ENCODE results near the gene SEMA5B. TPM values are rescaled to one million over a fixed set of nuclear protein-coding genes. Genes with fewer than 3 reads are reported as not detected.

Gene SEMA5B
- total and polyA plus RNA-seq, 4 donors = 0.20 to 1.1 (median 0.23) TPM

DNA sequence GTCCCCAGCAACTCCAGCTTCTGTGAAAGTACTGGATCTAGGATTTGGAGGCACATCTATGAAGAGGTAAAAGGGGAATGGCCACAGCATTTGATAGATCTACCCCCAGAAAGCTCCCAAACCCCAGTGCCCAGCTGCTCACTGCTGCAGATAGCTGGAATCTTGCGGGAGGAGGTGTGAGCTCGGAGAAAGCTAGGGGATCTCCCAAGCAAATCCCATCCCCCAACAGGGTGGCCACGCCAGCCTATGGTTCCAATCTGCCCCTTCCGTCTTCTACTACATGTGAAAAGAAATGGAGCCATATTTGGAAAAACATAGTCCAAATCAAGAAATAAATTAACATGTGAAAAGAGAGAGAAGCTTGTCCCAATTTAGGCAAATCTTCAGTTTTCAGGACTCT lies 42.0 kb downstream of the SEMA5B start:
- Histone ChIP-seq H3K27me3 (ENCODE audit: control insufficient read depth in 4 of 4, insufficient read depth in 4 of 4, low read length in 3 of 4) (no peaks in the 10 kb centered on the region), H3K9ac (ENCODE audit: low read depth in 1 of 2, low read length in 2 of 2) (no peak overlapping the region), H3K4me3 (ENCODE audit: low read depth in 1 of 3, low read length in 3 of 3) (no peak overlapping the region), H3K27ac (ENCODE audit: low read depth in 1 of 2, low read length in 2 of 2) (no peak overlapping the region), H3K36me3 (ENCODE audit: control insufficient read depth in 4 of 4, insufficient read depth in 3 of 4, low read depth in 1 of 4, low read length in 3 of 4) (no peaks in the 10 kb centered on the region), H3K9me3 (ENCODE audit: control insufficient read depth in 4 of 4, low read length in 3 of 4) (no peaks in the 10 kb centered on the region), H3K4me1 (ENCODE audit: control insufficient read depth in 4 of 4, insufficient read depth in 4 of 4, low read length in 3 of 4) (peaks cover 0 to 10% (median 6%) of the 10 kb centered on the region in 4 donors)
- no peak for DNase-seq (ENCODE audit: low spot score)
- TF ChIP-seq NR2F2 (IDR thresholded peaks at IDR 0.05) = no peak
- no peak for TF ChIP-seq JUND (IDR thresholded peaks at IDR 0.05)
- TF ChIP-seq, protein P1, sequence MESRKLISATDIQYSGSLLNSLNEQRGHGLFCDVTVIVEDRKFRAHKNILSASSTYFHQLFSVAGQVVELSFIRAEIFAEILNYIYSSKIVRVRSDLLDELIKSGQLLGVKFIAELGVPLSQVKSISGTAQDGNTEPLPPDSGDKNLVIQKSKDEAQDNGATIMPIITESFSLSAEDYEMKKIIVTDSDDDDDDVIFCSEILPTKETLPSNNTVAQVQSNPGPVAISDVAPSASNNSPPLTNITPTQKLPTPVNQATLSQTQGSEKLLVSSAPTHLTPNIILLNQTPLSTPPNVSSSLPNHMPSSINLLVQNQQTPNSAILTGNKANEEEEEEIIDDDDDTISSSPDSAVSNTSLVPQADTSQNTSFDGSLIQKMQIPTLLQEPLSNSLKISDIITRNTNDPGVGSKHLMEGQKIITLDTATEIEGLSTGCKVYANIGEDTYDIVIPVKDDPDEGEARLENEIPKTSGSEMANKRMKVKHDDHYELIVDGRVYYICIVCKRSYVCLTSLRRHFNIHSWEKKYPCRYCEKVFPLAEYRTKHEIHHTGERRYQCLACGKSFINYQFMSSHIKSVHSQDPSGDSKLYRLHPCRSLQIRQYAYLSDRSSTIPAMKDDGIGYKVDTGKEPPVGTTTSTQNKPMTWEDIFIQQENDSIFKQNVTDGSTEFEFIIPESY (IDR thresholded peaks at IDR 0.05) = no peak
- TF ChIP-seq TAF1 (conservative IDR thresholded peaks at IDR 0.05) = no peak
- TF ChIP-seq, protein P2, sequence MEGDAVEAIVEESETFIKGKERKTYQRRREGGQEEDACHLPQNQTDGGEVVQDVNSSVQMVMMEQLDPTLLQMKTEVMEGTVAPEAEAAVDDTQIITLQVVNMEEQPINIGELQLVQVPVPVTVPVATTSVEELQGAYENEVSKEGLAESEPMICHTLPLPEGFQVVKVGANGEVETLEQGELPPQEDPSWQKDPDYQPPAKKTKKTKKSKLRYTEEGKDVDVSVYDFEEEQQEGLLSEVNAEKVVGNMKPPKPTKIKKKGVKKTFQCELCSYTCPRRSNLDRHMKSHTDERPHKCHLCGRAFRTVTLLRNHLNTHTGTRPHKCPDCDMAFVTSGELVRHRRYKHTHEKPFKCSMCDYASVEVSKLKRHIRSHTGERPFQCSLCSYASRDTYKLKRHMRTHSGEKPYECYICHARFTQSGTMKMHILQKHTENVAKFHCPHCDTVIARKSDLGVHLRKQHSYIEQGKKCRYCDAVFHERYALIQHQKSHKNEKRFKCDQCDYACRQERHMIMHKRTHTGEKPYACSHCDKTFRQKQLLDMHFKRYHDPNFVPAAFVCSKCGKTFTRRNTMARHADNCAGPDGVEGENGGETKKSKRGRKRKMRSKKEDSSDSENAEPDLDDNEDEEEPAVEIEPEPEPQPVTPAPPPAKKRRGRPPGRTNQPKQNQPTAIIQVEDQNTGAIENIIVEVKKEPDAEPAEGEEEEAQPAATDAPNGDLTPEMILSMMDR (IDR thresholded peaks at IDR 0.05; ENCODE audit: low read depth, low read length, missing input control) = no peak
- TF ChIP-seq YY1 (IDR thresholded peaks at IDR 0.05) = no peak
- no peak for TF ChIP-seq EGR1 (IDR thresholded peaks at IDR 0.05; ENCODE audit: low read depth in 2 of 2)
- no peak for TF ChIP-seq RAD21 (IDR thresholded peaks at IDR 0.05)
- no peak for TF ChIP-seq FOXA2 (IDR thresholded peaks at IDR 0.05)
- no peak for TF ChIP-seq HNF4A (conservative IDR thresholded peaks at IDR 0.05)
- no peak for TF ChIP-seq RXRA (IDR thresholded peaks at IDR 0.05)
- TF ChIP-seq GABPA (IDR thresholded peaks at IDR 0.05 in 1 of 2, conservative IDR thresholded peaks at IDR 0.05 in 1 of 2) = no peak
- no peak for TF ChIP-seq FOXA1 (IDR thresholded peaks at IDR 0.05)
- no peak for TF ChIP-seq HNF4G (IDR thresholded peaks at IDR 0.05)
- TF ChIP-seq SP1 (IDR thresholded peaks at IDR 0.05) = no peak
- TF ChIP-seq, protein P3, sequence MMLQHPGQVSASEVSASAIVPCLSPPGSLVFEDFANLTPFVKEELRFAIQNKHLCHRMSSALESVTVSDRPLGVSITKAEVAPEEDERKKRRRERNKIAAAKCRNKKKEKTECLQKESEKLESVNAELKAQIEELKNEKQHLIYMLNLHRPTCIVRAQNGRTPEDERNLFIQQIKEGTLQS (IDR thresholded peaks at IDR 0.05) = no peak
- TF ChIP-seq, protein P4, sequence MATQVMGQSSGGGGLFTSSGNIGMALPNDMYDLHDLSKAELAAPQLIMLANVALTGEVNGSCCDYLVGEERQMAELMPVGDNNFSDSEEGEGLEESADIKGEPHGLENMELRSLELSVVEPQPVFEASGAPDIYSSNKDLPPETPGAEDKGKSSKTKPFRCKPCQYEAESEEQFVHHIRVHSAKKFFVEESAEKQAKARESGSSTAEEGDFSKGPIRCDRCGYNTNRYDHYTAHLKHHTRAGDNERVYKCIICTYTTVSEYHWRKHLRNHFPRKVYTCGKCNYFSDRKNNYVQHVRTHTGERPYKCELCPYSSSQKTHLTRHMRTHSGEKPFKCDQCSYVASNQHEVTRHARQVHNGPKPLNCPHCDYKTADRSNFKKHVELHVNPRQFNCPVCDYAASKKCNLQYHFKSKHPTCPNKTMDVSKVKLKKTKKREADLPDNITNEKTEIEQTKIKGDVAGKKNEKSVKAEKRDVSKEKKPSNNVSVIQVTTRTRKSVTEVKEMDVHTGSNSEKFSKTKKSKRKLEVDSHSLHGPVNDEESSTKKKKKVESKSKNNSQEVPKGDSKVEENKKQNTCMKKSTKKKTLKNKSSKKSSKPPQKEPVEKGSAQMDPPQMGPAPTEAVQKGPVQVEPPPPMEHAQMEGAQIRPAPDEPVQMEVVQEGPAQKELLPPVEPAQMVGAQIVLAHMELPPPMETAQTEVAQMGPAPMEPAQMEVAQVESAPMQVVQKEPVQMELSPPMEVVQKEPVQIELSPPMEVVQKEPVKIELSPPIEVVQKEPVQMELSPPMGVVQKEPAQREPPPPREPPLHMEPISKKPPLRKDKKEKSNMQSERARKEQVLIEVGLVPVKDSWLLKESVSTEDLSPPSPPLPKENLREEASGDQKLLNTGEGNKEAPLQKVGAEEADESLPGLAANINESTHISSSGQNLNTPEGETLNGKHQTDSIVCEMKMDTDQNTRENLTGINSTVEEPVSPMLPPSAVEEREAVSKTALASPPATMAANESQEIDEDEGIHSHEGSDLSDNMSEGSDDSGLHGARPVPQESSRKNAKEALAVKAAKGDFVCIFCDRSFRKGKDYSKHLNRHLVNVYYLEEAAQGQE (IDR thresholded peaks at IDR 0.05) = no peak
- TF ChIP-seq, protein P5, sequence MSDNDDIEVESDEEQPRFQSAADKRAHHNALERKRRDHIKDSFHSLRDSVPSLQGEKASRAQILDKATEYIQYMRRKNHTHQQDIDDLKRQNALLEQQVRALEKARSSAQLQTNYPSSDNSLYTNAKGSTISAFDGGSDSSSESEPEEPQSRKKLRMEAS (IDR thresholded peaks at IDR 0.05) = no peak
- 93% methylated on average over 4 of the region's 4 CpGs for WGBS

All from liver (tissue), 9 donors.